UCSD-AML1 (cell line): ENCODE results near the gene NID2.

Experiments used
- DNase-seq: peaks from one replicate; lab custom pipeline; 2025; ENCODE audit not compliant: unreplicated experiment; lab: John Stamatoyannopoulos, UW

Gene NID2

GRCh38 chr14:51962711-51963110, 106.1 kb downstream of the NID2 start:
- no peak for DNase-seq

DNA sequence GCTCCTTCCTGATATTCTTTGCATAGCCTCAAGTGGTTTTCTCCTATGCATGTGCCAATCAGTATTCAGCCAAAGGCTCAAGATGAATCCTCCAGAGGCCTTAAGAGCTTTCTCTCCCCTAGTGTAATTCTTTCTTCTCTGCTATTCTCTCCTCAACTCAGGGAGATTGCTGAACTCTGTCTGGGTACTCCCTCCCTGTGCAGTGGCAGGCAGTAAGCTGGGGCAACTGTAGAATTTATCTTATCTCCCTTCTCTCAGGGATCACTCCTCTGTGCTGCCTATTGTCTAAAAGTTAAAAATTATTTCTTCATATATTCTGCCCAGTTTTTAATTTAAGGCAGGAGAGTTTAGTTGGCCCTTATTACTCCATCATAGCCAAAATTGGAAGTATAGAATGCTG, 108.0 kb downstream of the NID2 start:
- DNase-seq: no peak

DNA sequence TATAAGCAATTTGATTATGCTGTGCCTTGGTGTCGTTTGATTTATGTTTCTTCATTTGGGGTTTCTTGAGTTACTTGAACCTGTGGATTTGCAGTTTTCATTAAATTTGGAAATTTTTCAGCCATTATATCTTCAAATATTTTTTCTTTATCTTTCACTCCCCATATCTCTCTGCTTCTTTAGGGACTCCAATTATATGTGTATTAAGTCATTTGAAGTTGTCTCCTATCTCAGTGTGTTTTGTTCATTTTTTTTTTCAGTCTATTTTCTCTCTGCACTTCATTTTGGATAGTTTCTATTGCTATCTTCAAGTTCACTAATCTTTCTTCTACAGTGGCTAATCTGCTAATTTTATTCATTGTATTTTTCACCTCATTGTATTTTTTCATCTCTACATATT, 108.9 kb downstream of the NID2 start:
- DNase-seq: no peak

GRCh38 chr14:51957950-51958349, 110.9 kb downstream of the NID2 start:
- DNase-seq: no peak
